HepG2 (cell line): Measurements from ENCODE around the gene IGFBP6. TPM values are rescaled to one million over a fixed set of nuclear protein-coding genes. Genes with fewer than 3 reads are reported as not detected.

Experiments used
- AKAP8 ChIP-seq: sonication (generic); formaldehyde crosslinking; IDR thresholded peaks from 2 replicates; pipeline ENCODE4 v1.5.1; 2020; ENCODE audit warnings: mild to moderate bottlenecking, missing genetic modification reagents
- ARHGAP35 ChIP-seq: sonication (generic); formaldehyde crosslinking; IDR thresholded peaks from 2 replicates; pipeline ENCODE4 v1.9.0; 2022; ENCODE audit warnings: mild to moderate bottlenecking, inconsistent platforms, moderate library complexity, missing genetic modification reagents, borderline replicate concordance
- CBX5 ChIP-seq: sonication (generic); formaldehyde crosslinking; IDR thresholded peaks from 2 replicates; pipeline ENCODE4 v1.4.0; 2020; ENCODE audit warnings: missing genetic modification reagents, borderline replicate concordance
- CHCHD3 ChIP-seq: sonication (generic); formaldehyde crosslinking; IDR thresholded peaks from 2 replicates; pipeline ENCODE4 v1.8.0; 2022; ENCODE audit warnings: mild to moderate bottlenecking, missing genetic modification reagents, moderate library complexity
- GLMP ChIP-seq: sonication (generic); formaldehyde crosslinking; IDR thresholded peaks from 2 replicates; pipeline ENCODE4 v1.9.0; 2021; ENCODE audit warnings: missing genetic modification reagents, mild to moderate bottlenecking, borderline replicate concordance
- GRHL1 ChIP-seq: sonication (generic); formaldehyde crosslinking; conservative IDR thresholded peaks from 2 replicates; pipeline ENCODE4 v1.8.0; 2022; ENCODE audit warnings: missing genetic modification reagents
- KAT7 ChIP-seq: IDR thresholded peaks from 2 replicates; pipeline ENCODE4 v1.6.1; 2018; ENCODE audit warnings: borderline replicate concordance, missing compliant biosample characterization
- LCORL ChIP-seq, 2 experiments: fragments of 450-650 bp in 1 of 2; sonication (generic) in 1 of 2; formaldehyde crosslinking in 1 of 2; IDR thresholded peaks; 2 replicates each; pipeline versions ENCODE4 v1.5.0 to v1.6.1; 2017 to 2020; ENCODE audit warnings: antibody characterized with exemption in 1 of 2, missing genetic modification reagents in 1 of 2
- MBD4 ChIP-seq: IDR thresholded peaks from 2 replicates; pipeline ENCODE4 v1.6.1; 2012; ENCODE audit warnings: low read length, inconsistent platforms, borderline replicate concordance
- NFKB2 ChIP-seq: sonication (generic); formaldehyde crosslinking; IDR thresholded peaks from 2 replicates; pipeline ENCODE4 v1.4.0; 2020; ENCODE audit warnings: missing genetic modification reagents, borderline replicate concordance
- REXO4 ChIP-seq: sonication (generic); formaldehyde crosslinking; IDR thresholded peaks from 2 replicates; pipeline ENCODE4 v1.8.0; 2022; ENCODE audit warnings: missing genetic modification reagents, mild to moderate bottlenecking, borderline replicate concordance
- SMARCE1 ChIP-seq: fragments of 450-650 bp; IDR thresholded peaks from 2 replicates; pipeline ENCODE4 v1.6.1; 2017; ENCODE audit warnings: borderline replicate concordance
- SOX6 ChIP-seq, 2 experiments: fragments of 450-650 bp in 1 of 2; sonication (generic) in 1 of 2; formaldehyde crosslinking in 1 of 2; IDR thresholded peaks; 2 replicates each; pipeline versions ENCODE4 v1.4.0 to v1.6.1; 2017 to 2020; ENCODE audit warnings: antibody characterized with exemption in 1 of 2, mild to moderate bottlenecking in 1 of 2, missing genetic modification reagents in 1 of 2
- ZNF253 ChIP-seq: sonication (generic); formaldehyde crosslinking; IDR thresholded peaks from 2 replicates; pipeline ENCODE4 v1.8.0; 2022; ENCODE audit warnings: mild to moderate bottlenecking, missing genetic modification reagents, borderline replicate concordance
- ZNF318 ChIP-seq: sonication (generic); formaldehyde crosslinking; IDR thresholded peaks from 2 replicates; pipeline ENCODE4 v1.4.0; 2020; ENCODE audit warnings: mild to moderate bottlenecking, missing genetic modification reagents
- ZNF672 ChIP-seq: sonication (generic); formaldehyde crosslinking; IDR thresholded peaks from 2 replicates; pipeline ENCODE4 v1.8.1; 2022; ENCODE audit warnings: missing genetic modification reagents
- ZSCAN21 ChIP-seq: sonication (generic); formaldehyde crosslinking; IDR thresholded peaks from 2 replicates; pipeline ENCODE4 v1.8.0; 2022; ENCODE audit warnings: mild to moderate bottlenecking, missing genetic modification reagents, moderate library complexity, borderline replicate concordance
- polyA plus RNA-seq, 8 experiments: library from polyadenylated mRNA; depleted of rRNA in 3 of 8; stranded (reverse) in 7 of 8; unstranded in 1 of 8; fragments of >200 nt; fragmentation: Illumina TruSeq in 4 of 8; extraction: Trizol in 4 of 8; gene quantifications; 2 replicates each; pipeline versions ENCODE4 v1.2.1 to v1.2.3, GENCODE V29; 2011 to 2016; ENCODE audit warnings: low read depth in 4 of 8, missing spikeins in 1 of 8, mixed read lengths in 1 of 8; ENCODE audit not compliant: insufficient read depth in 1 of 8
- total RNA-seq, 5 experiments: library from RNA; depleted of rRNA; stranded (reverse); fragments of >200 nt; fragmentation: Illumina TruSeq; extraction: Trizol; gene quantifications; 2 replicates each; pipeline ENCODE4 v1.2.3, GENCODE V29; 2016; ENCODE audit warnings: low read depth in 1 of 5

IGFBP6 gene
- total and polyA plus RNA-seq, 2 of the 13 experiments (the other 11 are each of a cell fraction or from before 2014, with no cell fraction given), result 3.9 to 25.2 TPM

- TF ChIP-seq ZNF318 (CRISPR knock-in tag) (no peak), REXO4 (CRISPR knock-in tag) (no peak), SOX6 (IDR thresholded peaks at IDR 0.05) (no peak), SOX6 (CRISPR knock-in tag; IDR thresholded peaks at IDR 0.05) (peak; percentile 50; the same call in 1 of the 2 replicates), NFKB2 (CRISPR knock-in tag) (no peak; the same call in 1 of the 2 replicates), CBX5 (CRISPR knock-in tag) (no peak), CHCHD3 (no peak), ZNF253 (CRISPR knock-in tag) (no peak), AKAP8 (CRISPR knock-in tag) (no peak), LCORL (IDR thresholded peaks at IDR 0.05) (no peak), LCORL (CRISPR knock-in tag; IDR thresholded peaks at IDR 0.05) (0 out of 2 replicates have a peak, but pooled peaks have one; percentile 16), MBD4 (no peak), KAT7 (CRISPR knock-in tag) (0 out of 2 replicates have a peak, but pooled peaks have one; percentile 31), GLMP (CRISPR knock-in tag) (no peak), ZNF672 (CRISPR knock-in tag) (no peak), SMARCE1 (no peak), GRHL1 (no peak), ZSCAN21 (no peak), ARHGAP35 (CRISPR knock-in tag) (no peak)
These were observed 47.7 kb upstream of the IGFBP6 start, which contains the start of gene TNS2 (continued) for GRCh38 chr12:53049571-53050318.
